Measurements from ENCODE around the gene ELL3.

Gene ELL3

GRCh38 chr15:43799209-43799944 is 22.6 kb upstream of the ELL3 start:
- TF ChIP-seq CEBPB (IDR thresholded peaks at IDR 0.05) (no peak), TEAD4 (IDR thresholded peaks at IDR 0.05) (no peak), FOXM1 (IDR thresholded peaks at IDR 0.05; ENCODE audit: borderline replicate concordance, low read depth) (no peak), EGR1 (IDR thresholded peaks at IDR 0.05) (no peak), NFIC (IDR thresholded peaks at IDR 0.05) (no peak), EP300 (IDR thresholded peaks at IDR 0.05; ENCODE audit: borderline replicate concordance) (no peak), RAD21 (IDR thresholded peaks at IDR 0.05; ENCODE audit: low read depth) (no peak), YY1 (IDR thresholded peaks at IDR 0.05; ENCODE audit: low read depth) (no peak), REST (IDR thresholded peaks at IDR 0.05; ENCODE audit: low read depth) (no peak), ZBTB7A (IDR thresholded peaks at IDR 0.05; ENCODE audit: low read depth) (no peak), CREB1 (IDR thresholded peaks at IDR 0.05; ENCODE audit: low read depth) (no peak)

GRCh38 chr15:43796566-43796965 is 19.8 kb upstream of the ELL3 start:
- TF ChIP-seq TCF12 (IDR thresholded peaks at IDR 0.05; ENCODE audit: low read depth) (no peak), EGR1 (IDR thresholded peaks at IDR 0.05) (no peak), CEBPB (IDR thresholded peaks at IDR 0.05) (no peak)

GRCh38 chr15:43795997-43796396 is 19.2 kb upstream of the ELL3 start:
- TF ChIP-seq REST (IDR thresholded peaks at IDR 0.05; ENCODE audit: low read depth) = no peak
- TF ChIP-seq YY1 (IDR thresholded peaks at IDR 0.05; ENCODE audit: low read depth) = no peak
- no peak for TF ChIP-seq FOXM1 (IDR thresholded peaks at IDR 0.05; ENCODE audit: borderline replicate concordance, low read depth)

GRCh38 chr15:43795197-43795596 is 18.4 kb upstream of the ELL3 start:
- TF ChIP-seq NFIC (IDR thresholded peaks at IDR 0.05) = no peak
- TF ChIP-seq TAF1 (IDR thresholded peaks at IDR 0.05; ENCODE audit: low read depth) = no peak
- TF ChIP-seq ZBTB7A (IDR thresholded peaks at IDR 0.05; ENCODE audit: low read depth) = no peak
- no peak for TF ChIP-seq CEBPB (IDR thresholded peaks at IDR 0.05)
- no peak for TF ChIP-seq RAD21 (IDR thresholded peaks at IDR 0.05; ENCODE audit: low read depth)
- TF ChIP-seq CREB1 (IDR thresholded peaks at IDR 0.05; ENCODE audit: low read depth) = no peak

GRCh38 chr15:43794269-43795037 is 17.7 kb upstream of the ELL3 start:
- peak; percentile 52 for TF ChIP-seq REST (IDR thresholded peaks at IDR 0.05; ENCODE audit: low read depth)
- no peak for TF ChIP-seq TEAD4 (IDR thresholded peaks at IDR 0.05)

- TF ChIP-seq MAX (IDR thresholded peaks at IDR 0.05) (no peak), USF1 (IDR thresholded peaks at IDR 0.05) (no peak), CREB1 (IDR thresholded peaks at IDR 0.05; ENCODE audit: low read depth) (no peak), CEBPB (IDR thresholded peaks at IDR 0.05) (no peak), FOXM1 (IDR thresholded peaks at IDR 0.05; ENCODE audit: borderline replicate concordance, low read depth) (no peak), EGR1 (IDR thresholded peaks at IDR 0.05) (no peak), EP300 (IDR thresholded peaks at IDR 0.05; ENCODE audit: borderline replicate concordance) (no peak), TAF1 (IDR thresholded peaks at IDR 0.05; ENCODE audit: low read depth) (no peak), TEAD4 (IDR thresholded peaks at IDR 0.05) (no peak), TCF12 (IDR thresholded peaks at IDR 0.05; ENCODE audit: low read depth) (no peak), RAD21 (IDR thresholded peaks at IDR 0.05; ENCODE audit: low read depth) (no peak), YY1 (IDR thresholded peaks at IDR 0.05; ENCODE audit: low read depth) (no peak), NFIC (IDR thresholded peaks at IDR 0.05) (no peak), REST (IDR thresholded peaks at IDR 0.05; ENCODE audit: low read depth) (no peak), ZBTB7A (IDR thresholded peaks at IDR 0.05; ENCODE audit: low read depth) (no peak)
These were observed 16.9 kb upstream of the ELL3 start for GRCh38 chr15:43793647-43794046.
